Body of pancreas (tissue), 4 donors: ENCODE results near the gene MATN1. TPM values are rescaled to one million over a fixed set of nuclear protein-coding genes. Genes with fewer than 3 reads are reported as not detected.

Source experiments
- ATAC-seq: fragments of 150-250 bp; one replicate; pipeline ENCODE4 v1.9.1; 2016
- DNase-seq, 4 donors: peaks; one replicate each; pipeline ENCODE4 v3.0.0-alpha.2; 2019
- H3K27ac ChIP-seq, 4 donors: fragments of 200-600 bp; sonication (generic); 1 replicate in 3 of 4; 2 replicates in 1 of 4; pipeline versions ENCODE4 v1.5.1 to v1.6.1; 2016 to 2019; ENCODE audit warnings: mild to moderate bottlenecking in 1 of 4, mixed read lengths in 1 of 4, moderate library complexity in 1 of 4
- H3K27me3 ChIP-seq, 2 donors: fragments of 200-600 bp; sonication (generic); one replicate each; pipeline ENCODE4 v1.6.0; 2016; ENCODE audit warnings: mild to moderate bottlenecking in 1 of 2
- H3K36me3 ChIP-seq, 2 donors: fragments of 200-600 bp; sonication (generic); replicated peaks in 1 of 2; 2 replicates each; pipeline ENCODE4 v1.5.1; 2016; ENCODE audit warnings: low read depth in 2 of 2; ENCODE audit not compliant: insufficient read depth in 1 of 2
- H3K4me1 ChIP-seq: fragments of 200-600 bp; sonication (generic); one replicate; pipeline ENCODE4 v1.6.0; 2016
- H3K4me3 ChIP-seq, 2 donors: fragments of 200-600 bp; sonication (generic); 1 replicate in 1 of 2; 2 replicates in 1 of 2; pipeline ENCODE4 v1.5.1; 2016 to 2019
- H3K9me3 ChIP-seq, 3 donors: fragments of 200-600 bp; sonication (generic); 1 replicate in 2 of 3; 2 replicates in 1 of 3; pipeline ENCODE4 v1.5.1; 2016
- CTCF ChIP-seq, 7 experiments: fragments of 450-650 bp in 4 of 7; fragments of 200-600 bp in 3 of 7; sonication (generic) in 3 of 7; IDR thresholded peaks; one replicate each; pipeline ENCODE4 v1.5.1; 2016 to 2019; ENCODE audit warnings: antibody characterized with exemption in 7 of 7
- POLR2A ChIP-seq, 3 donors: fragments of 450-650 bp; IDR thresholded peaks; one replicate each; pipeline ENCODE4 v1.6.1; 2016; ENCODE audit warnings: antibody characterized with exemption in 3 of 3, mild to moderate bottlenecking in 2 of 3
- WGBS, 2 donors: methylation state at CpG; one replicate each; pipeline ENCODE4 v1.1.5; 2017; 5-methylcytosine and 5-hydroxymethylcytosine counted together
- intact Hi-C: fragments of 100-400 bp; cut with DNase I; formaldehyde crosslinking; loops from one replicate; pipeline ENCODE4 v1.15.1; 2023
- total RNA-seq, 2 donors: library from RNA; depleted of rRNA; stranded (reverse); fragments of >200 nt; gene quantifications; one replicate each; pipeline ENCODE4 v1.1.0, GENCODE V29; 2016

Gene MATN1
- total RNA-seq, 2 donors from 2014 or later, result 0.33 TPM; not detected in 1

DNA sequence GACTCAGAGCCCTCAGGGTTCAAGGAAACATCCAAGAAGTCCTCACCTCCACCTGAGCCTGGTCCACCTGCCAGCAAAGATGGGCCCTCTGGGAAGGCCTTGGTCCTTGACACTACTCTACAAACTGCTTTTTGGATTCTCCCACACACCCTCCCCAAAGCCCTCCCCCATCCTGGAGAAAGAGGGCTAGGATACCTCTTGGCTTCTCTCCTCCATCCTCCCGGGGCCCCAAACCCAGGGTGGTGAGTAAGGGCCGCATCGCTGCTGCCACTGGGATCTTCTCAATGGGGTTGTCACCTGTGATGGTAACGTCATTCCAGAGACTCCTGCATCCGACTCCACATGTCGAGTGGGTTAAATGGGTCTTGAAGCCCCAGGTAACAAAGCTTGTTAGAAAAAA, 26.6 kb downstream of the MATN1 start:
- intact Hi-C loops, result no loop called here
- peak in 1 of 4 donors; percentile 5 for DNase-seq
- Histone ChIP-seq H3K27me3 (no peaks in the 10 kb centered on the region), H3K4me1 (no peaks in the 10 kb centered on the region), H3K9me3 (no peaks in the 10 kb centered on the region), H3K27ac (no peak overlapping the region), H3K36me3 (no peaks in the 10 kb centered on the region), H3K4me3 (no peak overlapping the region)
- 87 to 98% methylated on average over 6 of the region's 6 CpGs for WGBS, 2 donors
- TF ChIP-seq POLR2A (IDR thresholded peaks at IDR 0.05), result no peak
- no peak for TF ChIP-seq CTCF (IDR thresholded peaks at IDR 0.05)
- ATAC-seq, result no peak

DNA sequence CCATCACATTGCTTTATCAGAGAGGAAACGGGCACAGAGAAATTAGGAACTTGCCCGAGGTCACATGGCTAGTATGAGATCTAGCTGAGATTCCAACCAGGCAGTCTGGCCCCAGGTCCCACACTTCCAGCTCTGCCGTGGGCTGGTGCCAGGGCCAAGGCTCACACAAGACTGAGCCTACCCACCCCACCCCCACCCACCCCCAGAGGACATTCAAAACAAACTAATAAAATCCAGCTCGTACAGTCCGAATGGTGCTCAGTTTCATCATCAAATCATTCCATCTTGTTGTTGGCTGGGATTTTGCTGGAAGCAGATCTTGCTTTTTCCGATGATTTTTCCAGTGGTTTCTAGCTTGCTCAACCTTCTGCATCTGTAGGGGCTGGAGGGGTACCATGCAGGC, 27.9 kb downstream of the MATN1 start:
- Histone ChIP-seq H3K36me3 (no peaks in the 10 kb centered on the region), H3K9me3 (no peaks in the 10 kb centered on the region), H3K4me1 (no peaks in the 10 kb centered on the region), H3K4me3 (no peak overlapping the region), H3K27ac (no peak overlapping the region), H3K27me3 (no peaks in the 10 kb centered on the region)
- peak in 1 of 4 donors; percentile 8 for DNase-seq
- no peak for TF ChIP-seq CTCF (IDR thresholded peaks at IDR 0.05)
- no peak for TF ChIP-seq POLR2A (IDR thresholded peaks at IDR 0.05)
- no peak for ATAC-seq
- WGBS, 2 donors, result 56 to 69% methylated on average over 6 of the region's 6 CpGs
- intact Hi-C loops, result no loop called here

DNA sequence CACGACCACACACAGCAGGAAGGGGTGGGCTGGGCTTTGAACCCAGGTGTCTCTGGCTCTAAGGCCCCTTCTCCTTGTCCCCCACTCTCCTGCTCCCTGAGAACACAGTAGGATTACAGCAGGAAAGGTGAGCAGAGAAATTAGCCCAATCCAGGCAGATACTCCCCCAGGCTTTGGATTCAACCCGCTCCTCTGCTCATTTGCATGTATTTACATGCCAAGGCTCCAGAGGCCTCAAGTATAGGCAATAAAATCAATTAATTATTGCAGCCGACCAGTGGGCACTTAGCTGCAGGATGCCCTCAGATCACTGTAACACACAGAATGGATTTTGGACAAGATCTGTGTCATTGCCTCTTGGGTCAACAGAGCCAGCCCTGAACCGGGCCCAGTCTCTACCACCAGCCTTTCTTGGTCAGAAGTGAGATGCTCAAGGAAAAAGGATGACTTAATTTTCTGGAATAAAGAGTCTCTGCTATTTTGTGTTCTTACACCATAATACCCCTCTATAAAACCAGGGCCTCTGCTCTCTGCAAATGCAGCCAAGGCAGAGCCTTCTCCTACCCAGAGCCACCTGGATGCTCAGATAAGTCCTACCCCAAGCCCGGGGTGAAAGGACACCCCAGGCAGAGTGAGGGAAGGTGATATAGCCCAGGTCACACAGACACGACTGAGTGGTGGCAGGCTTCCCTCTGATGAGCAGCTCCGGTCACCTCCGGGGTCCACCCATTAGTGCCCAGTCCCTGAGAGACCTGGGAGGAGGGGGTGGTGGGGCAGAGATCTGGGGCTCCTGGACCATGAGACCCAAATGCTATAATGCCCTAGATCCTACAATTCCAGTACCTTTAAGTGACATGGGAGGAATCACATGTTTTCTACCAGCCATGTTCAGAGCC, 28.9 kb downstream of the MATN1 start:
- peak in 1 of 4 donors; percentile 6 for DNase-seq
- H3K36me3 ChIP-seq, result no peaks in the 10 kb centered on the region
- H3K27me3 ChIP-seq, result no peaks in the 10 kb centered on the region
- 53 to 73% methylated on average over 5 to 8 of the region's 8 CpGs for WGBS, 2 donors
- no peaks in the 10 kb centered on the region for H3K4me1 ChIP-seq
- ATAC-seq, result no peak
- intact Hi-C loops, result no loop called here
- H3K9me3 ChIP-seq, result no peaks in the 10 kb centered on the region
- no peak overlapping the region for H3K4me3 ChIP-seq
- H3K27ac ChIP-seq, result no peak overlapping the region
- no peak for TF ChIP-seq POLR2A (IDR thresholded peaks at IDR 0.05)
- no peak for TF ChIP-seq CTCF (IDR thresholded peaks at IDR 0.05)

- no peak for DNase-seq
- ATAC-seq, result no peak
Measured at GRCh38 chr1:30693822-30694221, 29.6 kb downstream of the MATN1 start.

More at GRCh38 chr1:30693822-30694221, 29.6 kb downstream of the MATN1 start:
- Histone ChIP-seq H3K27me3 (no peaks in the 10 kb centered on the region), H3K36me3 (no peaks in the 10 kb centered on the region), H3K4me3 (no peak overlapping the region), H3K27ac (no peak overlapping the region), H3K9me3 (no peaks in the 10 kb centered on the region), H3K4me1 (no peaks in the 10 kb centered on the region)
- WGBS, 2 donors, result 56 to 70% methylated on average over 3 to 5 of the region's 5 CpGs
- TF ChIP-seq POLR2A (IDR thresholded peaks at IDR 0.05) (no peak), CTCF (IDR thresholded peaks at IDR 0.05) (no peak)
- intact Hi-C loops, result no loop called here
